H1 (cell line): ENCODE measurements around the gene HES5. TPM values are rescaled to one million over a fixed set of nuclear protein-coding genes. Genes with fewer than 3 reads are reported as not detected.

Experiments
- JUND ChIP-seq: IDR thresholded peaks from 2 replicates; pipeline ENCODE4 v1.6.1; 2011; ENCODE audit warnings: mild to moderate bottlenecking, improper control_type of control experiment, low read length
- RAD21 ChIP-seq, 2 experiments: IDR thresholded peaks in 1 of 2; conservative IDR thresholded peaks in 1 of 2; 2 replicates each; pipeline ENCODE4 v1.6.1; 2011; ENCODE audit warnings: low read depth in 2 of 2, low read length in 2 of 2, improper control_type of control experiment in 1 of 2, inconsistent platforms in 1 of 2, mild to moderate bottlenecking in 1 of 2, moderate library complexity in 1 of 2
- RXRA ChIP-seq: IDR thresholded peaks from 2 replicates; pipeline ENCODE4 v1.6.1; 2011; ENCODE audit warnings: low read depth, mild to moderate bottlenecking, low read length, moderate library complexity; ENCODE audit not compliant: insufficient read depth
- SIRT6 ChIP-seq: IDR thresholded peaks from one replicate; pipeline ENCODE4 v1.7.1; 2012; ENCODE audit warnings: low read length, inconsistent platforms
- SIX5 ChIP-seq: IDR thresholded peaks from 2 replicates; pipeline ENCODE4 v1.6.1; 2011; ENCODE audit warnings: mild to moderate bottlenecking, low read depth, low read length
- polyA plus RNA-seq, 7 experiments: library from polyadenylated mRNA; depleted of rRNA in 3 of 7; stranded (reverse) in 5 of 7; unstranded in 2 of 7; fragments of >200 nt in 5 of 7; fragments of 200-250 nt in 2 of 7; gene quantifications; 1 replicate in 5 of 7; 2 replicates in 1 of 7; 4 replicates in 1 of 7; pipeline versions ENCODE4 v1.2.1 to v1.2.3, GENCODE V29; 2011 to 2013; ENCODE audit warnings: missing spikeins in 2 of 7, mixed read lengths in 2 of 7
- total RNA-seq: library from RNA; stranded (reverse); fragmentation: NEBNext Ultra II Directional; extraction: Animal tissue kit (Norgen Biotek cat#: 25700); gene quantifications from 2 replicates; pipeline ENCODE4 v1.2.1, GENCODE V29; 2021

Gene HES5
- total and polyA plus RNA-seq, 2 of the 8 experiments (the other 6 are each of a cell fraction or from before 2014, with no cell fraction given), result 0.22 TPM; not detected in 1

DNA sequence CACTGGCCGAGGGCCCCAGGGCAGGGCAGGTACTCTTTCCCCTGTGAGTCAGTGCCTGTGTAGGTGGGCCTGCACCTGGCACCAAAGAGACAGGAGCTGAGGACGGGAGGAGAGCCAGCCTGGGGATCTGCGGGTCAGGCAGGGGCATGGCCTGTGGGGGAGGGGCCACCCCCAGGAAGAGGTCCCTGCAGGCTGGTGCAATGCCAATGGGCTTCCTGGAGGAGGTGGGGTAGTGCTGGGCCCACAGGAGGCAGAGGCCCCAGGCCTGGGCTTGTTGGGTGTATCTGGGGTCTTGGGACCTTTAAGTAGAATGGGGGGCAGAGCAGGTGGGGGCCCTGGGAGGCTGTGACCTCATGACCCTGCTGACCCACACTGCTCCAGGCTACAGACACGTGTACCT, 30.8 kb downstream of the HES5 start (continued):
- TF ChIP-seq SIRT6, result no peak
- TF ChIP-seq JUND, result no peak
- no peak for TF ChIP-seq RXRA
- no peak for TF ChIP-seq RAD21 (IDR thresholded peaks at IDR 0.05 in 1 of 2, conservative IDR thresholded peaks at IDR 0.05 in 1 of 2; ENCODE audit: low read depth in 2 of 2, low read length in 2 of 2)
- no peak for TF ChIP-seq SIX5
